IMR-90 (cell line): ENCODE measurements around the gene GH1. TPM values are rescaled to one million over a fixed set of nuclear protein-coding genes. Genes with fewer than 3 reads are reported as not detected.

Experiments used
- ATAC-seq: fragments of 200-7000 bp; cut with Tn5 transposase; 2 replicates; pipeline ENCODE4 v1.9.1; 2020; ENCODE audit warnings: low read depth, mild to moderate bottlenecking, moderate library complexity
- BruUV-seq: library from RNA; stranded (reverse); fragments of 400-500 nt; replicated peaks from 2 replicates; lab custom pipeline; 2021; lab: Mats Ljungman, UMichigan
- CTCF ChIA-PET: fragments of 300-600 bp; formaldehyde crosslinking; extraction: SDS; loops from one replicate; lab custom pipeline; 2021; ENCODE audit warnings: antibody characterized with exemption; lab: Yijun Ruan, JAX
- POLR2A ChIA-PET: fragments of 300-600 bp; sonication (Branson Sonifier 250); formaldehyde crosslinking; loops from one replicate; lab custom pipeline; 2022; ENCODE audit warnings: antibody characterized with exemption; ENCODE audit not compliant: unreplicated experiment; lab: Charles Lee
- DNase-seq: peaks from one replicate; pipeline ENCODE4 v3.0.0; 2013
- H2AFZ ChIP-seq: replicated peaks from 2 replicates; pipeline ENCODE3; 2013; ENCODE audit warnings: low read length, mild to moderate bottlenecking; ENCODE audit not compliant: poor library complexity
- H2AK5ac ChIP-seq: 2 replicates; pipeline ENCODE4 v1.6.1; 2013; ENCODE audit warnings: low read depth, low read length, inconsistent platforms
- H2AK9ac ChIP-seq: replicated peaks from 2 replicates; pipeline ENCODE3; 2013; ENCODE audit warnings: mild to moderate bottlenecking, low read depth, low read length, moderate library complexity; ENCODE audit not compliant: poor library complexity
- H2BK120ac ChIP-seq: 2 replicates; pipeline ENCODE4 v1.6.1; 2013; ENCODE audit warnings: low read depth, low read length, inconsistent platforms
- H2BK15ac ChIP-seq: 3 replicates; pipeline ENCODE4 v1.6.1; 2013; ENCODE audit warnings: low read depth, low read length, inconsistent platforms
- H2BK20ac ChIP-seq: 2 replicates; pipeline ENCODE4 v1.6.1; 2013; ENCODE audit warnings: low read depth, mild to moderate bottlenecking, inconsistent platforms, low read length, moderate library complexity
- H2BK5ac ChIP-seq: 2 replicates; pipeline ENCODE4 v1.6.1; 2013; ENCODE audit warnings: mild to moderate bottlenecking, low read depth, low read length, inconsistent platforms; ENCODE audit not compliant: poor library complexity, severe bottlenecking
- H3K14ac ChIP-seq: replicated peaks from 2 replicates; pipeline ENCODE4 v1.6.1; 2013; ENCODE audit warnings: low read depth, low read length, inconsistent platforms
- H3K18ac ChIP-seq: 2 replicates; pipeline ENCODE4 v1.6.1; 2013; ENCODE audit warnings: low read depth, low read length, control low read depth
- H3K23ac ChIP-seq: 2 replicates; pipeline ENCODE4 v1.6.1; 2013; ENCODE audit warnings: low read depth, low read length, inconsistent platforms
- H3K27ac ChIP-seq: 2 replicates; pipeline ENCODE4 v1.5.1; 2013; ENCODE audit warnings: mild to moderate bottlenecking, control low read depth, low read length; ENCODE audit not compliant: insufficient read depth
- H3K27me3 ChIP-seq: 2 replicates; pipeline ENCODE4 v1.6.1; 2013; ENCODE audit warnings: low read length; ENCODE audit not compliant: control insufficient read depth, insufficient read depth
- H3K36me3 ChIP-seq: 2 replicates; pipeline ENCODE4 v1.6.1; 2013; ENCODE audit warnings: low read length, mixed read lengths; ENCODE audit not compliant: control insufficient read depth, insufficient read depth
- H3K4ac ChIP-seq: 2 replicates; pipeline ENCODE4 v1.6.1; 2013; ENCODE audit warnings: low read depth, low read length, inconsistent platforms
- H3K4me1 ChIP-seq: 2 replicates; pipeline ENCODE4 v1.6.1; 2013; ENCODE audit warnings: low read length, mixed read lengths; ENCODE audit not compliant: control insufficient read depth, insufficient read depth
- H3K4me2 ChIP-seq: 2 replicates; pipeline ENCODE4 v1.6.1; 2013; ENCODE audit warnings: low read depth, mild to moderate bottlenecking, control low read depth, low read length, moderate library complexity
- H3K4me3 ChIP-seq: 2 replicates; pipeline ENCODE4 v1.5.1; 2013; ENCODE audit warnings: low read depth, mild to moderate bottlenecking, control low read depth, low read length, moderate library complexity; ENCODE audit not compliant: insufficient read depth
- H3K56ac ChIP-seq: 2 replicates; pipeline ENCODE4 v1.6.1; 2013; ENCODE audit warnings: low read length, inconsistent platforms; ENCODE audit not compliant: insufficient read depth; ENCODE audit errors: extremely low read depth
- H3K79me1 ChIP-seq, 2 experiments: 2 replicates each; pipeline ENCODE4 v1.6.1; 2013; ENCODE audit warnings: low read length in 2 of 2, inconsistent platforms in 1 of 2, low read depth in 1 of 2
- H3K9ac ChIP-seq: 2 replicates; pipeline ENCODE4 v1.6.1; 2013; ENCODE audit warnings: low read depth, low read length, control low read depth
- H3K9me1 ChIP-seq: 2 replicates; pipeline ENCODE4 v1.6.1; 2013; ENCODE audit warnings: low read length, inconsistent platforms; ENCODE audit not compliant: insufficient read depth
- H3K9me3 ChIP-seq: 2 replicates; pipeline ENCODE4 v1.6.1; 2013; ENCODE audit warnings: low read length; ENCODE audit not compliant: control insufficient read depth, insufficient read depth
- H4K20me1 ChIP-seq: 2 replicates; pipeline ENCODE4 v1.6.1; 2013; ENCODE audit warnings: low read length, inconsistent platforms; ENCODE audit not compliant: insufficient read depth
- H4K5ac ChIP-seq: 2 replicates; pipeline ENCODE4 v1.6.1; 2013; ENCODE audit warnings: mild to moderate bottlenecking, low read depth, low read length, control low read depth
- H4K8ac ChIP-seq, 2 experiments: 2 replicates each; pipeline ENCODE4 v1.6.1; 2013; ENCODE audit warnings: low read depth in 2 of 2, low read length in 2 of 2, control low read depth in 1 of 2, inconsistent platforms in 1 of 2
- H4K91ac ChIP-seq: 2 replicates; pipeline ENCODE4 v1.6.1; 2013; ENCODE audit warnings: low read depth, low read length, inconsistent platforms; ENCODE audit not compliant: insufficient read depth
- BHLHE40 ChIP-seq: fragments of 150-350 bp; IDR thresholded peaks from 2 replicates; pipeline ENCODE4 v1.6.1; 2016; ENCODE audit warnings: mild to moderate bottlenecking, low read depth, low read length
- CEBPB ChIP-seq: IDR thresholded peaks from 2 replicates; pipeline ENCODE4 v1.6.1; 2012; ENCODE audit warnings: low read depth, low read length, improper control_type of control experiment
- CHD1 ChIP-seq: IDR thresholded peaks from 2 replicates; pipeline ENCODE4 v1.6.1; 2012; ENCODE audit warnings: low read depth, low read length, improper control_type of control experiment
- ELK1 ChIP-seq: fragments of 150-350 bp; IDR thresholded peaks from 2 replicates; pipeline ENCODE4 v1.6.1; 2016; ENCODE audit warnings: low read depth, mild to moderate bottlenecking, low read length, moderate library complexity, borderline replicate concordance
- FOS ChIP-seq: fragments of 150-350 bp; IDR thresholded peaks from 2 replicates; pipeline ENCODE4 v1.6.1; 2016; ENCODE audit warnings: low read depth, low read length
- MAFK ChIP-seq: IDR thresholded peaks from 2 replicates; pipeline ENCODE4 v1.6.1; 2012; ENCODE audit warnings: low read depth, low read length, improper control_type of control experiment
- MAZ ChIP-seq: IDR thresholded peaks from 2 replicates; pipeline ENCODE4 v1.6.1; 2012; ENCODE audit warnings: low read depth, mild to moderate bottlenecking, low read length, improper control_type of control experiment, moderate library complexity, borderline replicate concordance
- MXI1 ChIP-seq: IDR thresholded peaks from 2 replicates; pipeline ENCODE4 v1.6.1; 2012; ENCODE audit warnings: low read depth, mild to moderate bottlenecking, low read length, moderate library complexity, borderline replicate concordance
- NFE2L2 ChIP-seq: fragments of 150-350 bp; IDR thresholded peaks from 2 replicates; pipeline ENCODE4 v1.6.1; 2016; ENCODE audit warnings: low read depth, mild to moderate bottlenecking, low read length
- RAD21 ChIP-seq: IDR thresholded peaks from 2 replicates; pipeline ENCODE4 v1.6.1; 2012; ENCODE audit warnings: low read length, improper control_type of control experiment
- RFX5 ChIP-seq: IDR thresholded peaks from 2 replicates; pipeline ENCODE4 v1.8.0; 2012; ENCODE audit warnings: low read depth, mild to moderate bottlenecking, low read length, moderate library complexity
- SMC3 ChIP-seq: fragments of 150-350 bp; IDR thresholded peaks from 2 replicates; pipeline ENCODE4 v1.6.1; 2016; ENCODE audit warnings: low read depth, mild to moderate bottlenecking, antibody characterized with exemption, low read length, moderate library complexity
- USF2 ChIP-seq: fragments of 150-350 bp; IDR thresholded peaks from 2 replicates; pipeline ENCODE4 v1.6.1; 2017; ENCODE audit warnings: mild to moderate bottlenecking, antibody characterized with exemption, low read length, low read depth
- WGBS, 2 experiments: methylation state at CpG; one replicate each; pipeline versions ENCODE4 v1.1.5 to v1.1.7; 2013; ENCODE audit warnings: missing lambda C conversion rate in 2 of 2; ENCODE audit not compliant: insufficient read length in 1 of 2; ENCODE audit errors: extremely low coverage in 2 of 2; 5-methylcytosine and 5-hydroxymethylcytosine counted together
- dilution Hi-C: fragments of 300-500 bp; cut with HindIII; formaldehyde crosslinking; loops from one replicate; pipeline ENCODE4 v1.14.3; 2018; ENCODE audit warnings: low sequenced_read_pairs; ENCODE audit not compliant: unreplicated experiment
- in situ Hi-C: fragments of 300-500 bp; cut with MboI; formaldehyde crosslinking; loops from 3 replicates; pipeline ENCODE4 v1.14.3; 2019; ENCODE audit warnings: low sequenced_read_pairs, inconsistent platforms, mixed read lengths
- intact Hi-C: fragments of 100-400 bp; cut with micrococcal nuclease; formaldehyde crosslinking; loops from 2 replicates; pipeline ENCODE4 v1.10.0; 2022
- polyA plus RNA-seq, 3 experiments: library from polyadenylated mRNA; depleted of rRNA; stranded (reverse); fragments of >200 nt; gene quantifications; 2 replicates each; pipeline ENCODE4 v1.2.3, GENCODE V29; 2012; ENCODE audit warnings: low replicate concordance in 1 of 3
- total RNA-seq: library from RNA; depleted of rRNA; stranded (reverse); fragments of >200 nt; gene quantifications from 2 replicates; pipeline ENCODE4 v1.2.3, GENCODE V29; 2012

The GH1 gene
- total and polyA plus RNA-seq, 2 of the 4 experiments (the other 2 are of a cell fraction): not detected

GRCh38 chr17:63917646-63918045 lies 993 bp downstream of the GH1 start:
- dilution Hi-C loops: no loop called here
- peaks cover 36% of the 10 kb centered on the region for H3K27me3 ChIP-seq
- no peak overlapping the region for H3K18ac ChIP-seq
- no peak overlapping the region for H3K4me3 ChIP-seq
- H3K4me2 ChIP-seq: no peak overlapping the region
- H3K56ac ChIP-seq: no peak overlapping the region
- H2AFZ ChIP-seq: no peak overlapping the region
- no peak overlapping the region for H4K5ac ChIP-seq
- ChIA-PET POLR2A (no interaction called here), CTCF (no interaction called here)
- 76% methylated on average over 9 of the region's 13 CpGs; no CpG with 5 or more reads in 1 of the 2 experiments for WGBS, 2 experiments
- H3K9me1 ChIP-seq: no peaks in the 10 kb centered on the region
- H4K91ac ChIP-seq: no peak overlapping the region
- intact Hi-C loops: loop anchor here (2.0 to 10.0 kb wide), 2 partner anchors 215 to 367 kb away; no protein-coding TSS in a partner anchor
- no peak overlapping the region for H2AK5ac ChIP-seq
- H3K14ac ChIP-seq: no peak overlapping the region
- no peak overlapping the region for H2BK20ac ChIP-seq
- no peak overlapping the region for H3K27ac ChIP-seq
- H2BK120ac ChIP-seq: no peak overlapping the region
- H4K8ac ChIP-seq: no peak overlapping the region
- no peak overlapping the region for H2AK9ac ChIP-seq
- ATAC-seq (no peak), DNase-seq (no peak)
- H2BK5ac ChIP-seq: no peak overlapping the region
- H3K4ac ChIP-seq: no peak overlapping the region
- no peak overlapping the region for H3K9ac ChIP-seq
- H3K36me3 ChIP-seq: no peaks in the 10 kb centered on the region
- no peak overlapping the region for H3K23ac ChIP-seq
- BruUV-seq: no TSS peak
- no peaks in the 10 kb centered on the region for H3K4me1 ChIP-seq
- H2BK15ac ChIP-seq: no peak overlapping the region
- in situ Hi-C loops: loop anchor here (5.0 to 10.0 kb wide), 3 partner anchors 107 to 367 kb away; partner anchors contain the start of genes ERN1 and ICAM2
- H3K79me1 ChIP-seq: no peaks in the 10 kb centered on the region
- H3K9me3 ChIP-seq: no peaks in the 10 kb centered on the region
- no peaks in the 10 kb centered on the region for H4K20me1 ChIP-seq
- TF ChIP-seq FOS (no peak), USF2 (no peak), NFE2L2 (no peak), SMC3 (no peak), MAZ (no peak), BHLHE40 (no peak), CHD1 (no peak), MXI1 (no peak), RAD21 (no peak), MAFK (no peak), ELK1 (no peak), RFX5 (no peak), CEBPB (no peak)
